Measurements from ENCODE around the gene PPA2.

DNA sequence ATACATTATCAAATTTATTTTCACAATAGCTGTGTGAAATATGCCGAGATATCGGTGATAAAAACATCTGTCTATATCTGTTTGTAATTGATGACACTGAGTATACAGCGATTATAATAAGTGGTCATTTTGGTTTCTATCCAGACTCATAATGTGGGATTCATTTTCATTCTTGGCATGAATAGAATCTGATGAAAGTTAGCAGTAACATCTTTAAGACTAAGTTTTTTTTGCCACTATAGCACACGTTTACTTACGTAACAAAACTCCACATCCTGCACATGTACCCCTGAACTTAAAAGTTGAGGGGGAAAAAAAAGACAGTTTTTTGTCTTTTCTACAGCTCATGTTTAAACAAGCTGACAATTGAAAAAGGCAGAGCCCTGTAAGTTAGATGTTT lies 86.4 kb downstream of the PPA2 start:
- TF ChIP-seq, protein P1, sequence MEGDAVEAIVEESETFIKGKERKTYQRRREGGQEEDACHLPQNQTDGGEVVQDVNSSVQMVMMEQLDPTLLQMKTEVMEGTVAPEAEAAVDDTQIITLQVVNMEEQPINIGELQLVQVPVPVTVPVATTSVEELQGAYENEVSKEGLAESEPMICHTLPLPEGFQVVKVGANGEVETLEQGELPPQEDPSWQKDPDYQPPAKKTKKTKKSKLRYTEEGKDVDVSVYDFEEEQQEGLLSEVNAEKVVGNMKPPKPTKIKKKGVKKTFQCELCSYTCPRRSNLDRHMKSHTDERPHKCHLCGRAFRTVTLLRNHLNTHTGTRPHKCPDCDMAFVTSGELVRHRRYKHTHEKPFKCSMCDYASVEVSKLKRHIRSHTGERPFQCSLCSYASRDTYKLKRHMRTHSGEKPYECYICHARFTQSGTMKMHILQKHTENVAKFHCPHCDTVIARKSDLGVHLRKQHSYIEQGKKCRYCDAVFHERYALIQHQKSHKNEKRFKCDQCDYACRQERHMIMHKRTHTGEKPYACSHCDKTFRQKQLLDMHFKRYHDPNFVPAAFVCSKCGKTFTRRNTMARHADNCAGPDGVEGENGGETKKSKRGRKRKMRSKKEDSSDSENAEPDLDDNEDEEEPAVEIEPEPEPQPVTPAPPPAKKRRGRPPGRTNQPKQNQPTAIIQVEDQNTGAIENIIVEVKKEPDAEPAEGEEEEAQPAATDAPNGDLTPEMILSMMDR (IDR thresholded peaks at IDR 0.05), result no peak
- TF ChIP-seq POLR2AphosphoS5 (IDR thresholded peaks at IDR 0.05), result no peak
